GM18505 (cell line): ENCODE data around the gene RGS4.

ENCODE experiments used
- ATAC-seq: cut with Tn5 transposase; IDR thresholded peaks from one replicate; pipeline ENCODE4 v1.9.1; 2021; ENCODE audit not compliant: unreplicated experiment
- POLR2A ChIP-seq: IDR thresholded peaks from 4 replicates; pipeline ENCODE4 v1.6.1; 2011; ENCODE audit warnings: borderline replicate concordance; ENCODE audit not compliant: insufficient read depth, insufficient read length; ENCODE audit errors: extremely low read depth

The RGS4 gene

GRCh38 chr1:163054181-163054591, 15.0 kb upstream of the RGS4 start:
- no peak for ATAC-seq
- TF ChIP-seq POLR2A = no peak

GRCh38 chr1:163055005-163055404, 14.2 kb upstream of the RGS4 start:
- ATAC-seq = no peak
- no peak for TF ChIP-seq POLR2A

GRCh38 chr1:163055531-163055930, 13.6 kb upstream of the RGS4 start:
- TF ChIP-seq POLR2A = no peak
- ATAC-seq = no peak

DNA sequence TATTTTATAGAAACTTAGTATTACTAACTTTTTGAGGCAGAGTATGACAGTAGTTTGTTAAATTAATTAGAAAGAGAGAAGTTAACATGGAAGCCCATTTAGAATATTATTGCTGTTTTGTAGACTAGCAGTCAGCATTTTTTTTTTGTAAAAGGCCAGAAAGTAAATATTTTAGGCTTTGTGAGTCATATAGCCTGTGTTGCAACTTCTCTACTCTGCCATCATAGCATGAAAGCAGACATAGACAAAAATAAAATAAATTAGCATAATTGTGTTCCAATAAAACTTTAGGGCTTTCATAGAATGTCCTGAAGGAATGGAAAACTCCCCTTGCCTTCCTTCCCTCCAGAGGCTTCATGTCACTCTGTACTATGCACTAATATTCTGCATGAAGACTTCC, 12.3 kb upstream of the RGS4 start:
- TF ChIP-seq POLR2A = no peak
- ATAC-seq = no peak

DNA sequence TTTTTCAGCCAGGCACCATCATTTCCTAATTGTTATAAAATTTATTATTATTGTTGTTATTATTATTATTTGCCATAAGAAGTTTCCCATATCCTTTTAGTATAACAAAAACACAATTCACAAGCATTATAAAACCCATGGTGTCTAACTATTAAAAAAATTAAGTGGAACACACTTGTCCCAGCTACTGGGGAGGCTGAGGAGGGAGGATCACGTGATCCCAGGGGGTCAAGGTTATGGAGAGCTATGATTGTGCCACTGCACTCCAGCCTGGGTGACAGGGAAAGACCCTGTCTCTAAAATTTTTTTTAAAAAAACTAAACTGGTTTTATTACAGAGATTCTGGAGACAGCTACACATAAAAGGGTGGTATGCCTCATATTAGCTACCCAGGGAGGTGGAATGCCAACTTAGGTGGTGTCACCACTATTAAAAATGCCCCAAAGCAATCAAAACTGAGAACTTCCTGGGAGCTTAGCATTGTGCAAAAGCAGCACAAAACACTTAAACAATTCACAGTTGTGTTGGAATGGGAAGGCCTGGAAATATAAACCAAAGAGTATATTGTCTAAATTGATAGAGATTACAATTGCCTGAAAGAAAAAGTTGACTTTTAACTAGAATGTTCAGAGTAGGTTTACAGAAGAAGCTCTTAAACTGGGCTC, 8.7 kb upstream of the RGS4 start:
- TF ChIP-seq POLR2A = no peak
- no peak for ATAC-seq

DNA sequence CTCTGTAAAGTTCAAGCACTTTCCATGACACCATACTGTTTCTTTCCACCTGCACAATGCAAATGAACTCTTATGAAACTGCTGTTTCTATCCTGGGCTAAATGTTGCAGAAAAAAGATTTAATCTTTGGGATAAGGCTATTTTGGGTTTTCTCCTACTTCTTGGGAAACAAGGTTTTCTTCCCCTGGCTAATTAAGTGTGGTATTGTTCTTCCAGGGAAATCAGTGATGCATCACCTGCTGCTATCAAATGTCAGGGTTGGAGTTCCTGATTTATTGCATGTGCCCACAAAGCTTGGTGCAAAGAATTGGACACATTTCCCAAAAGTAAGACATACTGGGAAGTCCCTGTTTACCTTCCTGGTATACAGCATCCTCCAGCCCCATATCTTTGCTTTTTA, 6.0 kb upstream of the RGS4 start:
- no peak for ATAC-seq
- no peak for TF ChIP-seq POLR2A

DNA sequence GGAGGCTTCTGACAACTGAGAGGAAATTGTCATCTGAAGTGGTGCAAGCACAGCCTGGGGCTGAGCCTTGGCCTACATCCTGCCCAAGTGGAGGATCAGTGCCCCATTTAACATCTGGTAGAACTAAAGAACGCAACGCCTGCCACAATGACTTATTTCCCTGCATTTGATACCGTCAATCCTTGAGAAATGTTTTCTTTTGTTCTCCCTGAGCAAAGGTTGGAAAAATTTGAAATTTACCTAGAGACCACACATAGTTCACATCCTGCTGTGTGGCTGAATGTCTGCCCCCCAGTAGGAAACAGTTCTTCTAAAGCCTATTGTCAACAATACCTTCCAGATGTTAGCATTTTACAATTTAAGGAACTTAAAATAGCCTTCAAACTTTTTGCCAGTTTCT, 5.6 kb upstream of the RGS4 start:
- no peak for ATAC-seq
- TF ChIP-seq POLR2A = no peak

DNA sequence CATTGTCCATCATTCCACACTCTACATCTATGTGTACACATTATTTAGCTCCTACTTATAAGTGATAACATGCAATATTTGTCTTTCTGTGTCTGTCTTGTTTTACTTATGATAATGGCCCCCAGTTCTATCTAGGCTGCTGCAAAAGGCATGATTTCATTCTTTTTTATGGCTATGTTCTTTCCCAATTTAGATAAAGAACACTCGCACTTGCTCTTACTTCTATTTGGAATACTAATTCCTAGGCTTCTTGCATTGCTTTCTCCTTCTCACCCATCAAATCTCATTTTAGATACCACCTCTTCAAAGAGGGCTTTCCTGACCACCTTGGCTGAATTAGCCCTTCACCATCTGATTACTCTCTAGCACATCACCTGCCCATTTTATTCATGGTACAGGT, 3.0 kb upstream of the RGS4 start:
- ATAC-seq = no peak
- TF ChIP-seq POLR2A = no peak

- TF ChIP-seq POLR2A = no peak
- ATAC-seq = no peak
These were observed 2.5 kb upstream of the RGS4 start for GRCh38 chr1:163066686-163067085.

DNA sequence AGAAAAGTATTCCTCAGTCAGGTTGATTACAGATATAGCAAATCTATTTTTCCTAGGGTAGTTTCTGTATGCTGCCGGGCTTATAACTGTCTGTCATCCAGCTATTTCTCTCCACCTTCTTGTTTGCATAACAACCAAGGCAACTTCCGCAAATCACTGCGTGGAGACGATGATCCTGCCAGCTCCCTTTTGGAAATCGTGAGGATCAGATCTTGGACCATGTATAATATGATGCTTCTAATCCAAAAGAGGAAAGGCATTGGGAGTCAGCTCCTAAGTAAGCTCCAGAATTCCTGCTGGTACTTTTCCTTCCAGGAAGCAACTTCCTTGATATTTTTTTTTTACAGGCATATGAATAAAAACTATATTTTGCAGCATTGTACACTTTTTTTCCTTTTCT, 445 bp upstream of the RGS4 start:
- TF ChIP-seq POLR2A = no peak
- ATAC-seq = no peak

DNA sequence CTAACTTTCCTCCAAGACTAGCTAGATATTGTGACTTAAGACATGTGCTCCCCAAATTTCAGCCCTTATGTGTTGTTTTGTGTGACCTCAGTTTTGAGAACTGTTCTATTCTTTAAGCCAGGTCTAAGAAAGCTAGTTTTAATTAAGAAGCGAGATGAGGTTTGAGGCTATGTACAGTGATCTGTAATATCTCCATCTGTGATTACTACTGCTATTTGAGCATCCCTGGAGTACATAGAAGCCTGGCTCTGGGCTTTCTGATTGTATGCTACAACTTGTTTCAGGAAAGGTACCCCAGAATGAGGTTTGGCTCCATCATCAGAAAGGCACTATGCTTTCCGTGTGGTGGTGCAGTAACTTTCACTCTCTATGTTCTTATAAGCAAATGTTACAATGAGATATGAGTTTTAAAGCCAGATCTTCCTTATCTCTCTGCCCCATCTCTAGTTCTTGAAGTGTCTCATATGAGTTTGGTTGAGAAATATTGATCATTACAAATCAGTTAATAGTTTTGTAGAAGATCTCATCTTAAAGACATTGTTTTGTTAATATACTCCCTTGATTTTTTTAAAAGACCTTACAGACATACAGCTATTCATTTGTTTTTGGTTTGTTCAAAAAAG, 605 bp downstream of the RGS4 start:
- ATAC-seq = no peak
- TF ChIP-seq POLR2A = no peak

- no peak for TF ChIP-seq POLR2A
These were observed 2.5 kb downstream of the RGS4 start for GRCh38 chr1:163071405-163072255.

GRCh38 chr1:163072658-163073057, 3.5 kb downstream of the RGS4 start:
- TF ChIP-seq POLR2A = no peak
- no peak for ATAC-seq

More at GRCh38 chr1:163071405-163072255, 2.5 kb downstream of the RGS4 start:
- ATAC-seq = no peak

DNA sequence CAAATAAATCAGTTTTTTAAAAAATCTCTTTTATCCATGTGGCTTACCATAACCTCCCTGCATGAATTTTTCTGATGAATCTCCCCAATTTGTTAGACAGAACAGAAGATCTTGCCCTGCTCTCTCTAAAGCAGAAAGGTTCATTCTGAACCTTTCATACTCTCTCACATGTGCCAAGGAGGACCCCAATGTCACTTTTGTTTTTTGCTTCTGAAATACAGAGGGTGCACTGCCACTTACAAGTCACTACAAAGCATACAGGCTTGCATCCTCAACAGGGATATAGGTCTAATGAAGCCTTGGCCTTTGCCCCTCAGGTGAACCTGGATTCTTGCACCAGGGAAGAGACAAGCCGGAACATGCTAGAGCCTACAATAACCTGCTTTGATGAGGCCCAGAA, 4.8 kb downstream of the RGS4 start:
- no peak for ATAC-seq
- TF ChIP-seq POLR2A = no peak

GRCh38 chr1:163074716-163075284, 5.6 kb downstream of the RGS4 start:
- no peak for ATAC-seq
- no peak for TF ChIP-seq POLR2A
